Measurements from ENCODE around the gene GRHL3. TPM values are rescaled to one million over a fixed set of nuclear protein-coding genes. Genes with fewer than 3 reads are reported as not detected.

Gene GRHL3
- total RNA-seq, 1 donor from 2014 or later, result 1.5 TPM

GRCh38 chr1:24295535-24295934 is 23.6 kb upstream of the GRHL3 start:
- TF ChIP-seq, protein P1, sequence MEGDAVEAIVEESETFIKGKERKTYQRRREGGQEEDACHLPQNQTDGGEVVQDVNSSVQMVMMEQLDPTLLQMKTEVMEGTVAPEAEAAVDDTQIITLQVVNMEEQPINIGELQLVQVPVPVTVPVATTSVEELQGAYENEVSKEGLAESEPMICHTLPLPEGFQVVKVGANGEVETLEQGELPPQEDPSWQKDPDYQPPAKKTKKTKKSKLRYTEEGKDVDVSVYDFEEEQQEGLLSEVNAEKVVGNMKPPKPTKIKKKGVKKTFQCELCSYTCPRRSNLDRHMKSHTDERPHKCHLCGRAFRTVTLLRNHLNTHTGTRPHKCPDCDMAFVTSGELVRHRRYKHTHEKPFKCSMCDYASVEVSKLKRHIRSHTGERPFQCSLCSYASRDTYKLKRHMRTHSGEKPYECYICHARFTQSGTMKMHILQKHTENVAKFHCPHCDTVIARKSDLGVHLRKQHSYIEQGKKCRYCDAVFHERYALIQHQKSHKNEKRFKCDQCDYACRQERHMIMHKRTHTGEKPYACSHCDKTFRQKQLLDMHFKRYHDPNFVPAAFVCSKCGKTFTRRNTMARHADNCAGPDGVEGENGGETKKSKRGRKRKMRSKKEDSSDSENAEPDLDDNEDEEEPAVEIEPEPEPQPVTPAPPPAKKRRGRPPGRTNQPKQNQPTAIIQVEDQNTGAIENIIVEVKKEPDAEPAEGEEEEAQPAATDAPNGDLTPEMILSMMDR (IDR thresholded peaks at IDR 0.05), result no peak
- TF ChIP-seq EZH2phosphoT487 (IDR thresholded peaks at IDR 0.05) (no peak), EZH2 (IDR thresholded peaks at IDR 0.05) (no peak)
- Mint-ChIP-seq H3K4me1 (peaks cover 36% of the 10 kb centered on the region), H3K27me3 (ENCODE audit: insufficient read depth, low read depth) (peaks cover 4% of the 10 kb centered on the region), H3K27ac (no peak overlapping the region), H3K9me3 (peaks cover 2% of the 10 kb centered on the region), H3K4me3 (no peak overlapping the region), H3K36me3 (no peaks in the 10 kb centered on the region)
- H3K27ac ChIP-seq, result no peak overlapping the region
- no peak overlapping the region for H3K9ac ChIP-seq
- no peaks in the 10 kb centered on the region for H3K27me3 ChIP-seq
- no peaks in the 10 kb centered on the region for H3K36me3 ChIP-seq
- peaks cover 22% of the 10 kb centered on the region for H3K4me1 ChIP-seq
- no peaks in the 10 kb centered on the region for H3K79me2 ChIP-seq (ENCODE audit: low read depth)
- no peak overlapping the region for H2AFZ ChIP-seq (replicated peaks)
- H3F3A ChIP-seq (ENCODE audit: low read depth), result no peaks in the 10 kb centered on the region
- no peak overlapping the region for H3K4me3 ChIP-seq
- no peak for DNase-seq (ENCODE audit: low spot score)
- H3K9me3 ChIP-seq (ENCODE audit: low read depth), result no peaks in the 10 kb centered on the region
- no peak overlapping the region for H3K4me2 ChIP-seq
- no peaks in the 10 kb centered on the region for H4K20me1 ChIP-seq (ENCODE audit: low read depth)

GRCh38 chr1:24297187-24297851 is 21.8 kb upstream of the GRHL3 start:
- TF ChIP-seq, protein P1 (IDR thresholded peaks at IDR 0.05), result no peak
- TF ChIP-seq EZH2phosphoT487 (IDR thresholded peaks at IDR 0.05), result no peak
- no peak for TF ChIP-seq EZH2 (IDR thresholded peaks at IDR 0.05)
- H2AFZ ChIP-seq (replicated peaks), result no peak overlapping the region

GRCh38 chr1:24297852-24298232 is 21.3 kb upstream of the GRHL3 start:
- Histone ChIP-seq H3K27ac (no peak overlapping the region), H3K27me3 (no peaks in the 10 kb centered on the region), H2AFZ (replicated peaks) (no peak overlapping the region), H3K79me2 (ENCODE audit: low read depth) (no peaks in the 10 kb centered on the region), H3F3A (ENCODE audit: low read depth) (peaks cover 3% of the 10 kb centered on the region), H3K4me1 (peaks cover 30% of the 10 kb centered on the region), H3K36me3 (no peaks in the 10 kb centered on the region), H4K20me1 (ENCODE audit: low read depth) (no peaks in the 10 kb centered on the region), H3K9ac (no peak overlapping the region), H3K9me3 (ENCODE audit: low read depth) (no peaks in the 10 kb centered on the region), H3K4me3 (no peak overlapping the region), H3K4me2 (no peak overlapping the region)
- Mint-ChIP-seq H3K27ac (no peak overlapping the region), H3K27me3 (ENCODE audit: insufficient read depth, low read depth) (peaks cover 4% of the 10 kb centered on the region), H3K9me3 (peaks cover 2% of the 10 kb centered on the region), H3K36me3 (no peaks in the 10 kb centered on the region), H3K4me1 (peaks cover 38% of the 10 kb centered on the region), H3K4me3 (no peak overlapping the region)
- no peak for DNase-seq (ENCODE audit: low spot score)
- TF ChIP-seq, protein P1 (IDR thresholded peaks at IDR 0.05), result no peak
- TF ChIP-seq EZH2phosphoT487 (IDR thresholded peaks at IDR 0.05) (no peak), EZH2 (IDR thresholded peaks at IDR 0.05) (no peak)

More at GRCh38 chr1:24297187-24297851, 21.8 kb upstream of the GRHL3 start:
- H3K4me3 ChIP-seq, result no peak overlapping the region
- DNase-seq (ENCODE audit: low spot score), result no peak
- H3K9ac ChIP-seq, result no peak overlapping the region
- H3K9me3 Mint-ChIP-seq, result peaks cover 2% of the 10 kb centered on the region
- no peaks in the 10 kb centered on the region for H3K9me3 ChIP-seq (ENCODE audit: low read depth)
- no peak overlapping the region for H3K27ac Mint-ChIP-seq
- no peak overlapping the region for H3K4me2 ChIP-seq
- no peaks in the 10 kb centered on the region for H3K36me3 ChIP-seq
- peaks cover 30% of the 10 kb centered on the region for H3K4me1 ChIP-seq
- no peaks in the 10 kb centered on the region for H3K79me2 ChIP-seq (ENCODE audit: low read depth)
- no peak overlapping the region for H3K4me3 Mint-ChIP-seq
- H4K20me1 ChIP-seq (ENCODE audit: low read depth), result no peaks in the 10 kb centered on the region
- H3K27ac ChIP-seq, result no peak overlapping the region
- no peaks in the 10 kb centered on the region for H3K27me3 ChIP-seq
- peaks cover 4% of the 10 kb centered on the region for H3K27me3 Mint-ChIP-seq (ENCODE audit: insufficient read depth, low read depth)
- H3K4me1 Mint-ChIP-seq, result peaks cover 38% of the 10 kb centered on the region
- peaks cover 3% of the 10 kb centered on the region for H3F3A ChIP-seq (ENCODE audit: low read depth)
- H3K36me3 Mint-ChIP-seq, result no peaks in the 10 kb centered on the region

Data from neural progenitor cell (in vitro differentiated cells).